Uterus (tissue), 4 donors: ENCODE data around the gene TMEM128. TPM values are rescaled to one million over a fixed set of nuclear protein-coding genes. Genes with fewer than 3 reads are reported as not detected.
"Not testable (repeated sequence)": the region's sequence is repeated elsewhere in the genome, so short reads cannot be mapped to it uniquely, and the experiment has no call there.

ENCODE experiments used
- DNase-seq, 2 donors: peaks; one replicate each; pipeline ENCODE4 v3.0.0-alpha.2; 2019 to 2020
- H3K27ac ChIP-seq, 2 donors: fragments of 200-600 bp; sonication (generic); 1 replicate in 1 of 2; 2 replicates in 1 of 2; pipeline ENCODE4 v1.5.1; 2016 to 2018
- H3K27me3 ChIP-seq, 2 donors: fragments of 200-600 bp; sonication (generic); one replicate each; pipeline ENCODE4 v1.5.1; 2018 to 2019; ENCODE audit warnings: control low read depth in 1 of 2
- H3K36me3 ChIP-seq, 2 donors: fragments of 200-600 bp; sonication (generic); one replicate each; pipeline ENCODE4 v1.5.1; 2019; ENCODE audit warnings: control low read depth in 1 of 2
- H3K4me1 ChIP-seq, 2 donors: fragments of 200-600 bp; sonication (generic); one replicate each; pipeline ENCODE4 v1.5.1; 2018 to 2019; ENCODE audit warnings: control low read depth in 1 of 2
- H3K4me3 ChIP-seq, 2 donors: fragments of 200-600 bp; sonication (generic); 1 replicate in 1 of 2; 2 replicates in 1 of 2; pipeline ENCODE4 v1.5.1; 2018 to 2019; ENCODE audit warnings: mild to moderate bottlenecking in 1 of 2
- H3K9me3 ChIP-seq, 2 donors: fragments of 200-600 bp; sonication (generic); one replicate each; pipeline ENCODE4 v1.5.1; 2019; ENCODE audit warnings: control low read depth in 1 of 2
- POLR2A ChIP-seq, 2 donors: fragments of 450-650 bp; IDR thresholded peaks; one replicate each; pipeline ENCODE4 v1.6.1; 2016; ENCODE audit warnings: antibody characterized with exemption in 2 of 2, mild to moderate bottlenecking in 1 of 2, moderate library complexity in 1 of 2
- intact Hi-C: fragments of 100-400 bp; cut with DNase I; formaldehyde crosslinking; loops from one replicate; pipeline ENCODE4 v1.15.1; 2023; ENCODE audit warnings: low total_unique reads
- total RNA-seq, 4 donors: library from RNA; depleted of rRNA in 3 of 4; stranded (reverse); fragments of >200 nt in 3 of 4; gene quantifications; one replicate each; pipeline versions ENCODE4 v1.1.0 to v1.2.4, GENCODE V29; 2014 to 2023
- TF ChIP-seq, protein P1 (sequence below), 4 experiments: fragments of 200-600 bp in 2 of 4; fragments of 450-650 bp in 2 of 4; sonication (generic) in 2 of 4; IDR thresholded peaks; one replicate each; pipeline ENCODE4 v1.5.1; 2016 to 2019; ENCODE audit warnings: antibody characterized with exemption in 4 of 4, mild to moderate bottlenecking in 2 of 4, moderate library complexity in 1 of 4
- donor health status: DM: yes; HTN: yes; CAD: no.

TMEM128 gene
- total RNA-seq, 4 donors from 2014 or later = 9.4 to 43.3 (median 33.6) TPM

GRCh38 chr4:4269331-4269731, 21.3 kb upstream of the TMEM128 start:
- Histone ChIP-seq H3K4me3 (no peak overlapping the region), H3K4me1 (no peaks in the 10 kb centered on the region), H3K27ac (no peak overlapping the region), H3K36me3 (no peaks in the 10 kb centered on the region), H3K27me3 (no peaks in the 10 kb centered on the region), H3K9me3 (no peaks in the 10 kb centered on the region)
- intact Hi-C loops = no loop called here
- no peak for DNase-seq
- TF ChIP-seq, protein P1, sequence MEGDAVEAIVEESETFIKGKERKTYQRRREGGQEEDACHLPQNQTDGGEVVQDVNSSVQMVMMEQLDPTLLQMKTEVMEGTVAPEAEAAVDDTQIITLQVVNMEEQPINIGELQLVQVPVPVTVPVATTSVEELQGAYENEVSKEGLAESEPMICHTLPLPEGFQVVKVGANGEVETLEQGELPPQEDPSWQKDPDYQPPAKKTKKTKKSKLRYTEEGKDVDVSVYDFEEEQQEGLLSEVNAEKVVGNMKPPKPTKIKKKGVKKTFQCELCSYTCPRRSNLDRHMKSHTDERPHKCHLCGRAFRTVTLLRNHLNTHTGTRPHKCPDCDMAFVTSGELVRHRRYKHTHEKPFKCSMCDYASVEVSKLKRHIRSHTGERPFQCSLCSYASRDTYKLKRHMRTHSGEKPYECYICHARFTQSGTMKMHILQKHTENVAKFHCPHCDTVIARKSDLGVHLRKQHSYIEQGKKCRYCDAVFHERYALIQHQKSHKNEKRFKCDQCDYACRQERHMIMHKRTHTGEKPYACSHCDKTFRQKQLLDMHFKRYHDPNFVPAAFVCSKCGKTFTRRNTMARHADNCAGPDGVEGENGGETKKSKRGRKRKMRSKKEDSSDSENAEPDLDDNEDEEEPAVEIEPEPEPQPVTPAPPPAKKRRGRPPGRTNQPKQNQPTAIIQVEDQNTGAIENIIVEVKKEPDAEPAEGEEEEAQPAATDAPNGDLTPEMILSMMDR (IDR thresholded peaks at IDR 0.05) = no peak
- TF ChIP-seq POLR2A (IDR thresholded peaks at IDR 0.05) = no peak

GRCh38 chr4:4268776-4269175, 20.8 kb upstream of the TMEM128 start:
- no peak overlapping the region for H3K4me3 ChIP-seq
- no peak for TF ChIP-seq POLR2A (IDR thresholded peaks at IDR 0.05)
- TF ChIP-seq, protein P1 (IDR thresholded peaks at IDR 0.05) = no peak
- no peak for DNase-seq
- no peak overlapping the region for H3K27ac ChIP-seq
- H3K36me3 ChIP-seq = no peaks in the 10 kb centered on the region
- no peaks in the 10 kb centered on the region for H3K4me1 ChIP-seq
- intact Hi-C loops = no loop called here
- no peaks in the 10 kb centered on the region for H3K27me3 ChIP-seq
- no peaks in the 10 kb centered on the region for H3K9me3 ChIP-seq

DNA sequence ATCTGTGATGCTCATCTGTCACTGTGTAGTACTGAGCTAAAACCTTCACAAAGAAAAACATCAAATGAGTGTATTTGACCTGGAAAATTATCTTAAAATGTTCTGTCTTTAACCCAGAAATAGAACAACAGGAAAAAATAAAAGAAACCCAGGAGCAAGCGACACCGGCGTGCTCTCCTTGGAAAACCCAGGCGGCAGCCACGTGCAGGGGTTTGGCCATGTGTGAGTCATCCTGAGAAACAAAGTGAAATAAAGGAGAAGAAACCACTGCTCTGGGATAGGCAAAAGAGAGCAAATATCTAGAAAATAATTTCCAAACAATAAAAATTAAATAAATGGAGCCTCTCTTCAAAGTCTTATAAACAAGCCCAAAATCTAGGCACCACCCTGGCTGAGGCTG, 20.0 kb upstream of the TMEM128 start:
- Histone ChIP-seq H3K27ac (no peak overlapping the region), H3K36me3 (no peaks in the 10 kb centered on the region), H3K9me3 (no peaks in the 10 kb centered on the region), H3K4me1 (no peaks in the 10 kb centered on the region), H3K27me3 (no peaks in the 10 kb centered on the region), H3K4me3 (no peak overlapping the region)
- no peak for TF ChIP-seq POLR2A (IDR thresholded peaks at IDR 0.05)
- TF ChIP-seq, protein P1 (IDR thresholded peaks at IDR 0.05) = no peak
- no peak for DNase-seq
- intact Hi-C loops = no loop called here

GRCh38 chr4:4260185-4260751, 12.2 kb upstream of the TMEM128 start:
- intact Hi-C loops = no loop called here
- Histone ChIP-seq H3K27ac (no peak overlapping the region), H3K4me3 (no peak overlapping the region), H3K27me3 (no peaks in the 10 kb centered on the region), H3K9me3 (no peaks in the 10 kb centered on the region), H3K4me1 (no peaks in the 10 kb centered on the region), H3K36me3 (no peaks in the 10 kb centered on the region)
- no peak for TF ChIP-seq POLR2A (IDR thresholded peaks at IDR 0.05)
- TF ChIP-seq, protein P1 (IDR thresholded peaks at IDR 0.05) = peak in 2 of 4 experiments; percentile 8 to 27
- no peak for DNase-seq

DNA sequence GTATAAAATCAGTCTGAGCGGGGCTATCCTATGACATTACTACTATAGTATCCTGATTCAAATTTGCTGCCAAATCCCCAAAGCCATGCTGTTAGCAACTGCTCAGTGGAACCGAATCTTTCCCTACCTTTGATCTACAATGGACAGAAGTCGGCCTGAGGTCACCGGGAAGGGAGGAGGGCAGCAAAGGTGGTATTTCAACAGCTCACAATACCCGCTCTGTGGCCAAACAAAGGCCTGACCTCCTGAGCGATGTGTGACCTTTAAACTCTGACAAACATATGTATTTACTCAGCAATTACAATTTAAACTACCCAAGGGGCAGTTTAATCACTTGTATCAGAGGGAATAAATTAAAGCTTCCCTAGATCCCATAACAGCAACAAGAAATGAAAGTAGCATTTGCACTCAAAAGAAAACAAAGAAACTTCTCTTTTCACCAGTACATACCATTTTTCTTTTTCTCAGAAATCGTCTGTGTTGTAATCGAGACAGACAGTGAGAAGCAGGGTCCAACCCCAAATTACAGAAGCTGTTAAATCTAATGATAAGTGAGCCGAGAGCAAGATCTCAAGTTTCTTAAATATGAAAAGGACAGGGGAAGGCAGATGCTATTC, 11.6 kb upstream of the TMEM128 start:
- Histone ChIP-seq H3K27ac (peak overlapping the region in 1 of 2 donors; percentile 20), H3K36me3 (no peaks in the 10 kb centered on the region), H3K4me1 (no peaks in the 10 kb centered on the region), H3K4me3 (no peak overlapping the region), H3K9me3 (no peaks in the 10 kb centered on the region), H3K27me3 (no peaks in the 10 kb centered on the region)
- no peak for DNase-seq
- intact Hi-C loops = loop anchor here (10.0 kb wide), 1 partner anchor 75 kb away; no protein-coding TSS in a partner anchor
- no peak for TF ChIP-seq POLR2A (IDR thresholded peaks at IDR 0.05)
- TF ChIP-seq, protein P1 (IDR thresholded peaks at IDR 0.05) = no peak

DNA sequence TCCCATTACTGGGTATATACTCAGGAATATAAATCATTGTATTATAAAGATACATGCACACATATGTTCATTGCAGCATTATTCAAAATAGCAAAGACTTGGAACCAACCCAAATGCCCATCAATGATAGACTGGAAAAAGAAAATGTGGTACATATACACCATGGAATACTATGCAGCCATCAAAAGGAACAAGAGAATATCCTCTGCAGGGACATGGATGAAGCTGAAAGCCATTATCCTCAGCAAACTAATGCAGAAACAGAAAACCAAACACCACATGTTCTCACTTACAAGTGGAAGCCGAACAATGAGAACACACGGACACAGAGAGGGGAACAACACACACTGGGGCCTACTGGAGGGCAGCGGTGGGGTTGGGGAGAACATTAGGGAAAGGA, 9.7 kb upstream of the TMEM128 start:
- intact Hi-C loops = loop anchor here (10.0 kb wide), 1 partner anchor 77 kb away; no protein-coding TSS in a partner anchor
- not testable (repeated sequence) for DNase-seq

More for the DNA sequence above, 9.7 kb upstream of the TMEM128 start:
- not testable (repeated sequence) for H3K27me3 ChIP-seq, H3K36me3 ChIP-seq, H3K4me1 ChIP-seq, H3K9me3 ChIP-seq, H3K4me3 ChIP-seq, H3K27ac ChIP-seq
